Stimulated activated CD4-positive, alpha-beta T cell treated with anti-CD3 and anti-CD28 coated beads, Interleukin-12 subunit alpha, Interleukin-12 subunit beta, amount 100 ng/mL, for 48 hours (primary cell): ENCODE results near the gene SCRN1.

Experiments used
- DNase-seq, 3 donors: peaks; one replicate each; pipeline ENCODE4 v3.0.0-alpha.2; 2020; ENCODE audit warnings: low read depth in 2 of 3, low spot score in 1 of 3

SCRN1 gene

GRCh38 chr7:29989257-29989995 lies at the start of gene SCRN1:
Gene SCRN1, minus strand, starts transcription at chr7:29989801. Its CDS starts 20,734 bp downstream, at chr7:29969067.
- no peak for DNase-seq

- no peak for DNase-seq
These were observed 48.8 kb upstream of the SCRN1 start for GRCh38 chr7:30038196-30038980.

GRCh38 chr7:30036220-30036619 lies 46.6 kb upstream of the SCRN1 start:
- no peak for DNase-seq

- no peak for DNase-seq
These were observed 44.9 kb upstream of the SCRN1 start for GRCh38 chr7:30034501-30034900.

- DNase-seq, result no peak
These were observed 42.9 kb upstream of the SCRN1 start for GRCh38 chr7:30032310-30033125.

GRCh38 chr7:30029696-30030095 lies 40.1 kb upstream of the SCRN1 start:
- no peak for DNase-seq

GRCh38 chr7:30028749-30029635 lies 39.4 kb upstream of the SCRN1 start:
- no peak for DNase-seq

- DNase-seq, result peak; percentile 77 to 91 (median 84)
These were observed 38.7 kb upstream of the SCRN1 start, which contains the start of gene PLEKHA8 for GRCh38 chr7:30028216-30028748. Gene PLEKHA8, plus strand, starts transcription at chr7:30028412. Its CDS starts 351 bp downstream, at chr7:30028763.

GRCh38 chr7:30027740-30028215 lies 38.2 kb upstream of the SCRN1 start:
- DNase-seq, result no peak

- DNase-seq, result no peak
These were observed 37.5 kb upstream of the SCRN1 start for GRCh38 chr7:30027065-30027456.

GRCh38 chr7:30026229-30027064 lies 36.8 kb upstream of the SCRN1 start, which contains the start of gene FKBP14:
Gene FKBP14, minus strand, starts transcription at chr7:30026702. Its CDS starts 194 bp downstream, at chr7:30026508.
- peak; percentile 87 to 89 (median 88) for DNase-seq

- no peak for DNase-seq
These were observed 33.9 kb upstream of the SCRN1 start for GRCh38 chr7:30023524-30023923.

GRCh38 chr7:30022991-30023390 lies 33.4 kb upstream of the SCRN1 start:
- DNase-seq, result no peak

- no peak for DNase-seq
These were observed 30.9 kb upstream of the SCRN1 start for GRCh38 chr7:30020535-30020934.

- no peak for DNase-seq
These were observed 30.4 kb upstream of the SCRN1 start for GRCh38 chr7:30019960-30020359.

- DNase-seq, result no peak
These were observed 29.8 kb upstream of the SCRN1 start for GRCh38 chr7:30019387-30019786.

GRCh38 chr7:30018451-30018850 lies 28.9 kb upstream of the SCRN1 start:
- DNase-seq, result no peak

GRCh38 chr7:30012757-30013156 lies 23.2 kb upstream of the SCRN1 start:
- DNase-seq, result no peak

- no peak for DNase-seq
These were observed 20.4 kb upstream of the SCRN1 start for GRCh38 chr7:30010021-30010420.
